H1 (cell line): ENCODE measurements around the gene TRIM28. TPM values are rescaled to one million over a fixed set of nuclear protein-coding genes. Genes with fewer than 3 reads are reported as not detected.

Experiments used
- CTCF ChIA-PET: fragments of 300-600 bp; sonication (Branson Sonifier 250); formaldehyde crosslinking; loops from one replicate; lab custom pipeline; 2021; ENCODE audit not compliant: partially characterized antibody; lab: Charles Lee
- POLR2A ChIA-PET: fragments of 300-600 bp; sonication (Branson Sonifier 250); formaldehyde crosslinking; loops from one replicate; lab custom pipeline; 2021; ENCODE audit warnings: inconsistent platforms; ENCODE audit not compliant: partially characterized antibody; lab: Charles Lee
- DNase-seq, 2 experiments: peaks; one replicate each; pipeline versions ENCODE4 v3.0.0 to v3.0.0-alpha.2; 2010 to 2022; ENCODE audit warnings: low spot score in 2 of 2, low read depth in 1 of 2, mixed read lengths in 1 of 2
- FAIRE-seq: peaks from 2 replicates; lab custom pipeline; 2011; peaks lifted over from hg19 to GRCh38; lab: Jason Lieb, UNC
- H2AFZ ChIP-seq: 2 replicates; pipeline ENCODE4 v1.8.1; 2012; ENCODE audit warnings: low read length, inconsistent platforms
- H2AK5ac ChIP-seq: 2 replicates; pipeline ENCODE4 v1.6.1; 2013; ENCODE audit warnings: low read depth, low read length
- H2BK120ac ChIP-seq: replicated peaks from 2 replicates; pipeline ENCODE3; 2013; ENCODE audit warnings: low read depth, low read length, inconsistent platforms
- H2BK12ac ChIP-seq: 2 replicates; pipeline ENCODE4 v1.6.1; 2013; ENCODE audit warnings: low read depth, low read length
- H2BK15ac ChIP-seq: 2 replicates; pipeline ENCODE4 v1.6.1; 2013; ENCODE audit warnings: low read length
- H2BK20ac ChIP-seq: 2 replicates; pipeline ENCODE4 v1.6.1; 2013; ENCODE audit warnings: low read length
- H2BK5ac ChIP-seq: 2 replicates; pipeline ENCODE4 v1.6.1; 2013; ENCODE audit warnings: low read depth, low read length
- H3K14ac ChIP-seq: 2 replicates; pipeline ENCODE4 v1.6.1; 2013; ENCODE audit warnings: inconsistent platforms; ENCODE audit not compliant: insufficient read length
- H3K18ac ChIP-seq: 2 replicates; pipeline ENCODE4 v1.6.1; 2013; ENCODE audit warnings: low read length; ENCODE audit errors: extremely low read depth
- H3K23ac ChIP-seq: 2 replicates; pipeline ENCODE4 v1.6.1; 2013; ENCODE audit warnings: inconsistent platforms; ENCODE audit not compliant: insufficient read length
- H3K23me2 ChIP-seq: 2 replicates; pipeline ENCODE4 v1.6.1; 2013; ENCODE audit warnings: low read depth, low read length
- H3K27ac ChIP-seq: 2 replicates; pipeline ENCODE4 v1.6.1; 2011; ENCODE audit warnings: low read depth, low read length, inconsistent platforms
- H3K27me3 ChIP-seq, 4 experiments: replicated peaks in 1 of 4; 1 replicate in 1 of 4; 2 replicates in 3 of 4; pipeline versions ENCODE4 v1.6.1 to v1.8.1; 2011 to 2013; ENCODE audit warnings: low read length in 3 of 4, mild to moderate bottlenecking in 3 of 4, inconsistent platforms in 2 of 4, mixed read lengths in 2 of 4, moderate library complexity in 1 of 4; ENCODE audit not compliant: control insufficient read depth in 3 of 4, insufficient read depth in 3 of 4; ENCODE audit errors: extremely low read depth in 1 of 4
- H3K36me3 ChIP-seq, 4 experiments: 2 replicates each; pipeline versions ENCODE4 v1.6.1 to v1.8.1; 2011 to 2013; ENCODE audit warnings: mild to moderate bottlenecking in 4 of 4, low read length in 3 of 4, moderate library complexity in 2 of 4, control low read depth in 1 of 4, inconsistent platforms in 1 of 4; ENCODE audit not compliant: insufficient read depth in 4 of 4, control insufficient read depth in 2 of 4
- H3K4ac ChIP-seq: replicated peaks from 2 replicates; pipeline ENCODE3; 2013; ENCODE audit warnings: low read length, low read depth, mixed read lengths, inconsistent platforms; ENCODE audit not compliant: insufficient read length
- H3K4me1 ChIP-seq, 4 experiments: replicated peaks in 1 of 4; 1 replicate in 1 of 4; 2 replicates in 3 of 4; pipeline versions ENCODE4 v1.6.1 to v1.8.1; 2011 to 2013; ENCODE audit warnings: low read length in 3 of 4, inconsistent platforms in 2 of 4, mixed read lengths in 1 of 4; ENCODE audit not compliant: insufficient read depth in 4 of 4, control insufficient read depth in 3 of 4
- H3K4me2 ChIP-seq, 2 experiments: 2 replicates each; pipeline versions ENCODE4 v1.6.1 to v1.8.1; 2011 to 2013; ENCODE audit warnings: low read depth in 2 of 2, low read length in 2 of 2, control low read depth in 1 of 2, inconsistent platforms in 1 of 2, mild to moderate bottlenecking in 1 of 2; ENCODE audit not compliant: insufficient read depth in 1 of 2
- H3K4me3 ChIP-seq, 4 experiments: fragments of 200-600, 300-600 bp in 1 of 4; sonication (generic), shearing (Covaris generic), sonication (Bioruptor Twin) in 1 of 4; 2 replicates each; pipeline versions ENCODE4 v1.5.1 to v1.8.1; 2011 to 2016; ENCODE audit warnings: low read length in 4 of 4, low read depth in 3 of 4, control low read depth in 2 of 4, inconsistent platforms in 2 of 4, mild to moderate bottlenecking in 2 of 4, mixed read lengths in 1 of 4, moderate library complexity in 1 of 4; ENCODE audit not compliant: insufficient read depth in 2 of 4; ENCODE audit errors: extremely low read depth in 1 of 4
- H3K56ac ChIP-seq: replicated peaks from 2 replicates; pipeline ENCODE3; 2013; ENCODE audit warnings: low read depth, mild to moderate bottlenecking, mixed read lengths, low read length, inconsistent platforms; ENCODE audit not compliant: insufficient read length
- H3K79me1 ChIP-seq: 2 replicates; pipeline ENCODE4 v1.6.1; 2013; ENCODE audit warnings: low read depth, low read length, control low read depth
- H3K79me2 ChIP-seq, 2 experiments: 2 replicates each; pipeline versions ENCODE4 v1.6.1 to v1.8.1; 2012 to 2013; ENCODE audit warnings: low read length in 2 of 2, mild to moderate bottlenecking in 2 of 2, inconsistent platforms in 1 of 2; ENCODE audit not compliant: insufficient read depth in 2 of 2, control insufficient read depth in 1 of 2
- H3K9ac ChIP-seq, 4 experiments: replicated peaks in 1 of 4; 1 replicate in 1 of 4; 2 replicates in 3 of 4; pipeline versions ENCODE4 v1.6.1 to v1.8.1; 2011 to 2013; ENCODE audit warnings: low read depth in 3 of 4, low read length in 3 of 4, control low read depth in 2 of 4, mild to moderate bottlenecking in 2 of 4, moderate library complexity in 2 of 4, inconsistent platforms in 1 of 4; ENCODE audit errors: extremely low read depth in 1 of 4
- H3K9me3 ChIP-seq, 2 experiments: 2 replicates each; pipeline versions ENCODE4 v1.6.1 to v1.8.1; 2012 to 2013; ENCODE audit warnings: mild to moderate bottlenecking in 2 of 2, moderate library complexity in 2 of 2, control low read depth in 1 of 2, inconsistent platforms in 1 of 2, low read depth in 1 of 2, low read length in 1 of 2, mixed read lengths in 1 of 2; ENCODE audit not compliant: insufficient read depth in 2 of 2
- H4K20me1 ChIP-seq, 2 experiments: replicated peaks in 1 of 2; 2 replicates each; pipeline versions ENCODE3 to v1.8.1; 2011 to 2013; ENCODE audit warnings: inconsistent platforms in 2 of 2, low read length in 2 of 2, mild to moderate bottlenecking in 1 of 2; ENCODE audit not compliant: insufficient read depth in 2 of 2, control insufficient read depth in 1 of 2
- H4K5ac ChIP-seq: 2 replicates; pipeline ENCODE4 v1.6.1; 2013; ENCODE audit warnings: low read length, low read depth, mixed read lengths, inconsistent platforms; ENCODE audit not compliant: insufficient read length
- H4K8ac ChIP-seq: 2 replicates; pipeline ENCODE4 v1.8.0; 2013; ENCODE audit warnings: mild to moderate bottlenecking, moderate library complexity, low read length, inconsistent platforms; ENCODE audit not compliant: insufficient read depth; ENCODE audit errors: extremely low read depth
- H4K91ac ChIP-seq: replicated peaks from 2 replicates; pipeline ENCODE3; 2013; ENCODE audit warnings: low read length, mixed read lengths, inconsistent platforms; ENCODE audit not compliant: insufficient read length
- CTCF ChIP-seq, 3 experiments: IDR thresholded peaks; 1 replicate in 2 of 3; 2 replicates in 1 of 3; pipeline versions ENCODE4 v1.5.1 to v1.6.1; 2011; ENCODE audit warnings: low read length in 3 of 3, mild to moderate bottlenecking in 3 of 3, inconsistent platforms in 2 of 3, low read depth in 1 of 3, moderate library complexity in 1 of 3; ENCODE audit not compliant: insufficient read depth in 1 of 3; ENCODE audit errors: control extremely low read depth in 1 of 3
- HDAC2 ChIP-seq, 2 experiments: fragments of 300-600 bp in 1 of 2; sonication (generic) in 1 of 2; IDR thresholded peaks; 2 replicates each; pipeline ENCODE4 v1.6.1; 2011 to 2012; ENCODE audit warnings: low read depth in 2 of 2, low read length in 2 of 2, mild to moderate bottlenecking in 2 of 2, moderate library complexity in 2 of 2, borderline replicate concordance in 1 of 2, inconsistent platforms in 1 of 2
- JUND ChIP-seq: IDR thresholded peaks from 2 replicates; pipeline ENCODE4 v1.6.1; 2011; ENCODE audit warnings: mild to moderate bottlenecking, improper control_type of control experiment, low read length
- POLR2AphosphoS5 ChIP-seq: IDR thresholded peaks from 2 replicates; pipeline ENCODE4 v1.6.1; 2011; ENCODE audit warnings: low read depth, low read length
- RXRA ChIP-seq: IDR thresholded peaks from 2 replicates; pipeline ENCODE4 v1.6.1; 2011; ENCODE audit warnings: low read depth, mild to moderate bottlenecking, low read length, moderate library complexity; ENCODE audit not compliant: insufficient read depth
- SIRT6 ChIP-seq: IDR thresholded peaks from one replicate; pipeline ENCODE4 v1.7.1; 2012; ENCODE audit warnings: low read length, inconsistent platforms
- SP1 ChIP-seq: IDR thresholded peaks from 2 replicates; pipeline ENCODE4 v1.6.1; 2011; ENCODE audit warnings: low read depth, low read length
- SRF ChIP-seq: IDR thresholded peaks from 2 replicates; pipeline ENCODE4 v1.6.1; 2011; ENCODE audit warnings: mild to moderate bottlenecking, low read depth, low read length, moderate library complexity
- TBP ChIP-seq: IDR thresholded peaks from 2 replicates; pipeline ENCODE4 v1.6.1; 2011; ENCODE audit warnings: low read depth, low read length, improper control_type of control experiment
- TCF12 ChIP-seq: IDR thresholded peaks from 2 replicates; pipeline ENCODE4 v1.6.1; 2011; ENCODE audit warnings: low read depth, mild to moderate bottlenecking, low read length
- TEAD4 ChIP-seq: IDR thresholded peaks from 2 replicates; pipeline ENCODE4 v1.6.1; 2012; ENCODE audit warnings: low read depth, low read length, inconsistent platforms, mixed read lengths
- WGBS, 2 experiments: shearing (Covaris generic) in 1 of 2; methylation state at CpG; one replicate each; pipeline versions ENCODE4 v1.1.6 to v1.1.7; 2013 to 2015; ENCODE audit warnings: low lambda C conversion rate in 2 of 2, mixed read lengths in 2 of 2, inconsistent platforms in 1 of 2, low coverage in 1 of 2, missing lambda C conversion rate in 1 of 2; ENCODE audit not compliant: insufficient replicate concordance in 2 of 2, insufficient coverage in 1 of 2, insufficient read length in 1 of 2; ENCODE audit errors: extremely low coverage in 1 of 2, missing lambda C conversion rate in 1 of 2; 5-methylcytosine and 5-hydroxymethylcytosine counted together
- polyA plus RNA-seq, 7 experiments: library from polyadenylated mRNA; depleted of rRNA in 3 of 7; stranded (reverse) in 5 of 7; unstranded in 2 of 7; fragments of >200 nt in 5 of 7; fragments of 200-250 nt in 2 of 7; gene quantifications; 1 replicate in 5 of 7; 2 replicates in 1 of 7; 4 replicates in 1 of 7; pipeline versions ENCODE4 v1.2.1 to v1.2.3, GENCODE V29; 2011 to 2013; ENCODE audit warnings: missing spikeins in 2 of 7, mixed read lengths in 2 of 7
- total RNA-seq: library from RNA; stranded (reverse); fragmentation: NEBNext Ultra II Directional; extraction: Animal tissue kit (Norgen Biotek cat#: 25700); gene quantifications from 2 replicates; pipeline ENCODE4 v1.2.1, GENCODE V29; 2021

TRIM28 gene
- total and polyA plus RNA-seq, 2 of the 8 experiments (the other 6 are each of a cell fraction or from before 2014, with no cell fraction given) = 1,433 to 1,442 TPM

- H4K8ac ChIP-seq = peak overlapping the region; percentile 87
- H4K20me1 ChIP-seq = peaks cover 3 to 12% of the 10 kb centered on the region in 2 experiments
- peaks cover 24% of the 10 kb centered on the region for H3K23me2 ChIP-seq
- no peaks in the 10 kb centered on the region for H3K27me3 ChIP-seq
- no peak overlapping the region for H3K56ac ChIP-seq
- H3K79me2 ChIP-seq = peaks cover 7 to 19% of the 10 kb centered on the region in 2 experiments
- peak overlapping the region in 3 of 4 experiments; percentile 57 to 64 (median 58); a peak in 6 of 7 replicates for H3K9ac ChIP-seq
- H2AK5ac ChIP-seq = no peak overlapping the region
- H2BK15ac ChIP-seq = 0 out of 2 replicates have a peak overlapping the region, but pooled peaks have one; percentile 16
- peak overlapping the region; percentile 70 to 76 for H3K4me2 ChIP-seq
- H3K23ac ChIP-seq = no peak overlapping the region
- H4K91ac ChIP-seq = peak overlapping the region; percentile 1
- H3K79me1 ChIP-seq = peaks cover 8% of the 10 kb centered on the region
- ChIA-PET CTCF (interaction anchor here (0.8 to 4.6 kb wide), 5 partner anchors 10 to 36 kb away, joined by 3 to 33 read pairs (median 9); partner anchors contain the start of genes TRIM28 and ZBTB45), POLR2A (interaction anchor here (0.8 to 13.8 kb wide), 15 partner anchors 9 to 204 kb away, joined by 3 to 650 read pairs (median 6); partner anchors contain the start of genes MZF1, RNF225, RPS5 and SLC27A5)
- H3K36me3 ChIP-seq = peaks cover 14 to 34% (median 25%) of the 10 kb centered on the region in 4 experiments
- H3K18ac ChIP-seq = peak overlapping the region; percentile 38
- peak overlapping the region; percentile 89 for H2BK5ac ChIP-seq
- H2BK120ac ChIP-seq = no peak overlapping the region
- DNase-seq (no peak), FAIRE-seq (no peak)
- H3K4me3 ChIP-seq = peak overlapping the region; percentile 28 to 70 (median 50); a peak in 7 of 8 replicates
- peak overlapping the region; percentile 65 for H3K4ac ChIP-seq
- no peak overlapping the region for H2AFZ ChIP-seq
- peak overlapping the region; percentile 13 for H4K5ac ChIP-seq
- no peak overlapping the region for H2BK12ac ChIP-seq
- H2BK20ac ChIP-seq = no peak overlapping the region
- H3K4me1 ChIP-seq = peaks cover 0 to 31% (median 17%) of the 10 kb centered on the region in 4 experiments; a peak in 6 of 7 replicates
- peak overlapping the region; percentile 84 for H3K27ac ChIP-seq
- 82% methylated on average over 4 of the region's 4 CpGs; no CpG with 5 or more reads in 1 of the 2 experiments for WGBS, 2 experiments
- no peak overlapping the region for H3K14ac ChIP-seq
- no peaks in the 10 kb centered on the region for H3K9me3 ChIP-seq
- TF ChIP-seq TBP (no peak), SRF (no peak), TEAD4 (no peak), POLR2AphosphoS5 (no peak), SIRT6 (no peak), HDAC2 (IDR thresholded peaks at IDR 0.05; ENCODE audit: borderline replicate concordance in 1 of 2, low read depth in 2 of 2, low read length in 2 of 2) (no peak), SP1 (no peak), TCF12 (no peak), RXRA (no peak), JUND (no peak), CTCF (IDR thresholded peaks at IDR 0.05; ENCODE audit: control extremely low read depth in 1 of 3, insufficient read depth in 1 of 3, low read depth in 1 of 3, low read length in 3 of 3) (no peak)
Observed at GRCh38 chr19:58555369-58555885, 11.6 kb downstream of the TRIM28 start.
